Naive thymus-derived CD4-positive, alpha-beta T cell (primary cell): ENCODE results near the gene NEK11. TPM values are rescaled to one million over a fixed set of nuclear protein-coding genes. Genes with fewer than 3 reads are reported as not detected.

Source experiments
- ATAC-seq: fragments of 150-1000 bp; cut with Tn5 transposase; 2 replicates; pipeline ENCODE4 v1.10.0; 2021; ENCODE audit warnings: mild to moderate bottlenecking, moderate library complexity
- CTCF ChIA-PET: fragments of 350-600 bp; sonication (Branson Sonifier 250); formaldehyde crosslinking; loops from one replicate; lab custom pipeline; 2021; ENCODE audit warnings: antibody characterized with exemption; lab: Charles Lee
- POLR2A ChIA-PET: fragments of 350-600 bp; sonication (Branson Sonifier 250); formaldehyde crosslinking; loops from one replicate; lab custom pipeline; 2021; ENCODE audit warnings: antibody characterized with exemption, inconsistent platforms; lab: Charles Lee
- DNase-seq, 9 donors: peaks; one replicate each; pipeline versions ENCODE4 v3.0.0 to v3.0.0-alpha.2; 2020 to 2022; ENCODE audit warnings: mixed read lengths in 1 of 9
- H3K27ac ChIP-seq: one replicate; pipeline ENCODE4 v1.7.0; 2013; ENCODE audit warnings: mild to moderate bottlenecking, low read depth, low read length, moderate library complexity
- H3K27me3 ChIP-seq, 2 donors: one replicate each; pipeline ENCODE4 v1.7.0; 2013; ENCODE audit warnings: low read length in 2 of 2, mild to moderate bottlenecking in 2 of 2, moderate library complexity in 2 of 2; ENCODE audit not compliant: control insufficient read depth in 2 of 2, insufficient read depth in 2 of 2
- H3K36me3 ChIP-seq, 3 experiments: 1 replicate in 2 of 3; 2 replicates in 1 of 3; pipeline ENCODE4 v1.7.0; 2013; ENCODE audit warnings: low read length in 3 of 3, mild to moderate bottlenecking in 3 of 3, moderate library complexity in 1 of 3; ENCODE audit not compliant: insufficient read depth in 3 of 3, control insufficient read depth in 2 of 3
- H3K4me1 ChIP-seq, 2 donors: one replicate each; pipeline ENCODE4 v1.7.0; 2013; ENCODE audit warnings: low read length in 2 of 2, mild to moderate bottlenecking in 2 of 2, moderate library complexity in 1 of 2; ENCODE audit not compliant: control insufficient read depth in 2 of 2, insufficient read depth in 2 of 2
- H3K4me3 ChIP-seq: 2 replicates; pipeline ENCODE4 v1.7.0; 2013; ENCODE audit warnings: mild to moderate bottlenecking, low read length
- H3K9me3 ChIP-seq, 3 experiments: 1 replicate in 2 of 3; 2 replicates in 1 of 3; pipeline ENCODE4 v1.7.0; 2013; ENCODE audit warnings: low read length in 3 of 3; ENCODE audit not compliant: control insufficient read depth in 2 of 3
- H3K27ac Mint-ChIP-seq, 9 donors: one replicate each; pipeline ENCODE4 v1.8.0; 2020 to 2022; ENCODE audit warnings: mixed read lengths in 9 of 9, mild to moderate bottlenecking in 8 of 9, moderate library complexity in 5 of 9, inconsistent platforms in 2 of 9
- H3K27me3 Mint-ChIP-seq, 5 donors: one replicate each; pipeline ENCODE4 v1.8.0; 2021 to 2022; ENCODE audit warnings: mixed read lengths in 5 of 5, mild to moderate bottlenecking in 1 of 5
- H3K36me3 Mint-ChIP-seq, 5 donors: one replicate each; pipeline ENCODE4 v1.8.0; 2020 to 2022; ENCODE audit warnings: mixed read lengths in 5 of 5, mild to moderate bottlenecking in 3 of 5, inconsistent platforms in 1 of 5
- H3K4me1 Mint-ChIP-seq, 7 donors: one replicate each; pipeline ENCODE4 v1.8.0; 2020 to 2022; ENCODE audit warnings: mixed read lengths in 7 of 7, mild to moderate bottlenecking in 3 of 7, inconsistent platforms in 1 of 7
- H3K4me3 Mint-ChIP-seq, 10 donors: one replicate each; pipeline ENCODE4 v1.8.0; 2020 to 2022; ENCODE audit warnings: mild to moderate bottlenecking in 10 of 10, mixed read lengths in 10 of 10, moderate library complexity in 6 of 10, inconsistent platforms in 2 of 10
- H3K9me3 Mint-ChIP-seq, 11 donors: one replicate each; pipeline ENCODE4 v1.8.0; 2020 to 2022; ENCODE audit warnings: mixed read lengths in 11 of 11, mild to moderate bottlenecking in 4 of 11, inconsistent platforms in 1 of 11, moderate library complexity in 1 of 11
- intact Hi-C, 2 donors: fragments of 100-400 bp; cut with micrococcal nuclease; formaldehyde crosslinking; loops; one replicate each; pipeline ENCODE4 v1.15.1; 2023
- polyA plus RNA-seq, 2 donors: library from polyadenylated mRNA; unstranded; fragments of 300-500 nt; fragmentation: Illumina TruSeq; gene quantifications; one replicate each; pipeline ENCODE4 v1.2.3, GENCODE V29; 2021
- total RNA-seq, 6 experiments: library from RNA in 5 of 6; stranded (reverse) in 5 of 6; gene quantifications; 1 replicate in 5 of 6; 2 replicates in 1 of 6; pipeline ENCODE4 v1.2.3 and lab custom pipeline; 2021 to 2026

The NEK11 gene
- total and polyA plus RNA-seq, 7 experiments from 2014 or later, result 1.5 to 9.0 (median 4.4) TPM

- no peaks in the 10 kb centered on the region for H3K9me3 Mint-ChIP-seq
- no peaks in the 10 kb centered on the region for H3K36me3 Mint-ChIP-seq
- no peak overlapping the region for H3K4me3 ChIP-seq
- H3K27ac ChIP-seq, result no peak overlapping the region
- H3K4me1 Mint-ChIP-seq, result no peaks in the 10 kb centered on the region
- no peaks in the 10 kb centered on the region for H3K9me3 ChIP-seq
- no peak overlapping the region for H3K27ac Mint-ChIP-seq
- intact Hi-C loops, result no loop called here
- ATAC-seq, result no peak
- H3K4me1 ChIP-seq, result no peaks in the 10 kb centered on the region
- ChIA-PET POLR2A (no interaction called here), CTCF (no interaction called here)
- no peaks in the 10 kb centered on the region for H3K36me3 ChIP-seq
- peaks cover 0 to 3% (median 0%) of the 10 kb centered on the region in 5 donors for H3K27me3 Mint-ChIP-seq
- no peak overlapping the region for H3K4me3 Mint-ChIP-seq
- H3K27me3 ChIP-seq, result no peaks in the 10 kb centered on the region
- DNase-seq, result no peak
Measured at GRCh38 chr3:131279577-131279976, 252.9 kb downstream of the NEK11 start.

DNA sequence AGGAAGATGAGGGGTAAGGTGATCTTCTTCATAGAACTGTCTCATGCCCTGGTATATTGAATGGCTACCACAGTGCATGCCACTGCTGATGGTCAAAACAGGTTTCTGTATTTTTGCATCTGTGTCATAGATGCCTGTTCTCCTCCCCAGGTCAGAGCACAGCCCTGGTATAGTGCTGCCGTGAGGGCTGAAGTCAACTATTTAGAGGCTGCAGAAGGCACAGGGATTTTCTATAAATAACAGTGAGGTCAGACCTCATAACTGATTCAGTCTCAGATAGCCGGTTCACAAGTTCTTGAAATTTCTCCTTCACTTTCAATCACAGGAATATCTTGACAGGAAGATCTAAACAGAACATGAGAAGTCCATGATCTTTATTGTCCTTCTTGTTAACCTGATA lies 255.7 kb downstream of the NEK11 start:
- Mint-ChIP-seq H3K36me3 (no peaks in the 10 kb centered on the region), H3K4me1 (no peaks in the 10 kb centered on the region), H3K4me3 (no peak overlapping the region), H3K27ac (no peak overlapping the region), H3K9me3 (no peaks in the 10 kb centered on the region), H3K27me3 (peaks cover 0 to 3% (median 0%) of the 10 kb centered on the region in 5 donors)
- H3K4me3 ChIP-seq, result no peak overlapping the region
- DNase-seq (no peak), ATAC-seq (no peak)
- no peaks in the 10 kb centered on the region for H3K9me3 ChIP-seq
- H3K27ac ChIP-seq, result no peak overlapping the region
- ChIA-PET POLR2A (no interaction called here), CTCF (no interaction called here)
- H3K27me3 ChIP-seq, result no peaks in the 10 kb centered on the region
- intact Hi-C loops, result no loop called here
- no peaks in the 10 kb centered on the region for H3K36me3 ChIP-seq
- no peaks in the 10 kb centered on the region for H3K4me1 ChIP-seq

- H3K36me3 ChIP-seq, result no peaks in the 10 kb centered on the region
- ChIA-PET POLR2A (no interaction called here), CTCF (interaction anchor here (0.5 kb wide), 1 partner anchor 29 kb away, joined by 3 read pairs; no protein-coding TSS in a partner anchor)
- Mint-ChIP-seq H3K4me3 (no peak overlapping the region), H3K9me3 (no peaks in the 10 kb centered on the region), H3K4me1 (no peaks in the 10 kb centered on the region), H3K36me3 (no peaks in the 10 kb centered on the region), H3K27me3 (peaks cover 0 to 3% (median 0%) of the 10 kb centered on the region in 5 donors), H3K27ac (no peak overlapping the region)
- H3K9me3 ChIP-seq, result no peaks in the 10 kb centered on the region
- ATAC-seq (no peak), DNase-seq (no peak)
- H3K27me3 ChIP-seq, result no peaks in the 10 kb centered on the region
- H3K4me1 ChIP-seq, result no peaks in the 10 kb centered on the region
- H3K4me3 ChIP-seq, result no peak overlapping the region
- no peak overlapping the region for H3K27ac ChIP-seq
- intact Hi-C loops, result no loop called here
Measured at GRCh38 chr3:131282967-131283366, 256.3 kb downstream of the NEK11 start.

GRCh38 chr3:131283862-131284261 lies 257.2 kb downstream of the NEK11 start:
- H3K9me3 ChIP-seq, result no peaks in the 10 kb centered on the region
- intact Hi-C loops, result no loop called here
- H3K36me3 ChIP-seq, result no peaks in the 10 kb centered on the region
- CTCF ChIA-PET, result no interaction called here
- no peak overlapping the region for H3K27ac Mint-ChIP-seq
- ATAC-seq (no peak), DNase-seq (no peak)
- no peaks in the 10 kb centered on the region for H3K27me3 ChIP-seq
- H3K4me1 Mint-ChIP-seq, result no peaks in the 10 kb centered on the region
- no peaks in the 10 kb centered on the region for H3K4me1 ChIP-seq
- H3K36me3 Mint-ChIP-seq, result peaks cover 0 to 3% (median 0%) of the 10 kb centered on the region in 5 donors
- no peaks in the 10 kb centered on the region for H3K9me3 Mint-ChIP-seq
- no peak overlapping the region for H3K4me3 Mint-ChIP-seq
- POLR2A ChIA-PET, result no interaction called here
- H3K27ac ChIP-seq, result no peak overlapping the region
- peaks cover 0 to 3% (median 0%) of the 10 kb centered on the region in 5 donors for H3K27me3 Mint-ChIP-seq
- H3K4me3 ChIP-seq, result no peak overlapping the region

DNA sequence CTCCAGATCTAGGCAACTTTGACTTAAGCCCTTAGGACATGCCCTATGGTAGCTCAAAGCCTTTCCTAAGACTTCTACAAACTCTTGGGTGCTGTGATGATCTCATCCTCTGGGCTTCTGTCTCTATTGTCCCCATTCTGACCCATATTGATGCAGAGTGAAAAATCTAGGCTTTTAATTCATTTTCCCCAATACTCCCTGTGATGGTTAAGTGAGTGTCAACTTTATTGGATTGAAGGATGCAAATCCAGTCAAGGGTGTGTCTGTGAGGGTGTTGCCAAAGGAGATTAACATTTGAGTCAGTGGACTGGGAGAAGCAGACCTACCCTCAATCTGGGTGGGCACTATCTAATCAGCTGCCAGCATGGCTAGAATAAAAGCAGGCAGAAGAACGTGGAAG lies 257.6 kb downstream of the NEK11 start:
- Histone ChIP-seq H3K4me3 (no peak overlapping the region), H3K27ac (no peak overlapping the region), H3K36me3 (no peaks in the 10 kb centered on the region), H3K9me3 (no peaks in the 10 kb centered on the region), H3K27me3 (no peaks in the 10 kb centered on the region), H3K4me1 (no peaks in the 10 kb centered on the region)
- H3K4me3 Mint-ChIP-seq, result no peak overlapping the region
- H3K4me1 Mint-ChIP-seq, result no peaks in the 10 kb centered on the region
- peaks cover 0 to 3% (median 0%) of the 10 kb centered on the region in 5 donors for H3K27me3 Mint-ChIP-seq
- CTCF ChIA-PET, result no interaction called here
- peaks cover 0 to 5% (median 0%) of the 10 kb centered on the region in 5 donors for H3K36me3 Mint-ChIP-seq
- H3K27ac Mint-ChIP-seq, result no peak overlapping the region
- no peak for DNase-seq
- H3K9me3 Mint-ChIP-seq, result peaks cover 0 to 1% (median 0%) of the 10 kb centered on the region in 11 donors
- no peak for ATAC-seq
- intact Hi-C loops, result no loop called here
- POLR2A ChIA-PET, result no interaction called here

DNA sequence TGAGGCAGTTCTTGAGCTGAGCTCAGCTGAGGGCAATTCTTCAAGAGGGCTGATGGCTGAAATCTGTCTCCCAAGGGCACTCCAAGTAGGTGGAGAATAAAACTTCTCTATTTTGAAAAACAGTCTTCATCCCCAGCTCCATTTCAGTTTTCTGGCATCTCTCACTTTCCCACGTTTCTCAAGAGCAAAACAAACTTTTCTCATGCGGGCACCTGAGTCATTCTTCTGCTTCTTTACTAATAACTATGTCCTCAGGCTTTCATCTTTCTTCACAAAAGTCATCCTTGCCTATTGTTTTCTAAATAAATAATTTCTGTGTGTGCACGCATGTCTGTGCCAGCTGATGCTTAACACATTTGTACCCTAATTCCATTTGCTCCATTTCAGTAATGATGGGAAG lies 258.8 kb downstream of the NEK11 start:
- intact Hi-C loops, result no loop called here
- Mint-ChIP-seq H3K36me3 (peaks cover 0 to 5% (median 0%) of the 10 kb centered on the region in 5 donors), H3K9me3 (peaks cover 0 to 1% (median 0%) of the 10 kb centered on the region in 11 donors), H3K27me3 (peaks cover 0 to 3% (median 0%) of the 10 kb centered on the region in 5 donors), H3K27ac (no peak overlapping the region), H3K4me3 (no peak overlapping the region), H3K4me1 (no peaks in the 10 kb centered on the region)
- Histone ChIP-seq H3K4me3 (no peak overlapping the region), H3K4me1 (no peaks in the 10 kb centered on the region), H3K27ac (no peak overlapping the region), H3K27me3 (no peaks in the 10 kb centered on the region), H3K9me3 (no peaks in the 10 kb centered on the region), H3K36me3 (no peaks in the 10 kb centered on the region)
- CTCF ChIA-PET, result no interaction called here
- DNase-seq, result no peak
- POLR2A ChIA-PET, result no interaction called here
- ATAC-seq, result no peak

GRCh38 chr3:131299836-131300235 lies 273.2 kb downstream of the NEK11 start:
- Mint-ChIP-seq H3K4me3 (no peak overlapping the region), H3K4me1 (no peaks in the 10 kb centered on the region), H3K9me3 (peaks cover 0 to 6% (median 2%) of the 10 kb centered on the region in 11 donors), H3K27me3 (peaks cover 0 to 8% (median 8%) of the 10 kb centered on the region in 5 donors), H3K36me3 (no peaks in the 10 kb centered on the region), H3K27ac (no peak overlapping the region)
- intact Hi-C loops, result no loop called here
- no peak overlapping the region for H3K27ac ChIP-seq
- H3K27me3 ChIP-seq, result no peaks in the 10 kb centered on the region
- H3K4me3 ChIP-seq, result no peak overlapping the region
- no peaks in the 10 kb centered on the region for H3K9me3 ChIP-seq
- H3K4me1 ChIP-seq, result no peaks in the 10 kb centered on the region
- H3K36me3 ChIP-seq, result no peaks in the 10 kb centered on the region
- ChIA-PET CTCF (no interaction called here), POLR2A (no interaction called here)
- DNase-seq, result no peak
- ATAC-seq, result no peak
